HEK293T (cell line): ENCODE results near the gene SCN8A.

Source experiments
- CTCF ChIA-PET: fragments of 350-600 bp; formaldehyde crosslinking; extraction: SDS; loops from one replicate; lab custom pipeline; 2021; ENCODE audit warnings: antibody characterized with exemption, inconsistent platforms; lab: Yijun Ruan, JAX
- POLR2A ChIA-PET: fragments of 350-600 bp; formaldehyde crosslinking; extraction: SDS; loops from one replicate; lab custom pipeline; 2020; ENCODE audit warnings: antibody characterized with exemption, inconsistent platforms; lab: Yijun Ruan, JAX
- DNase-seq: peaks from one replicate; pipeline ENCODE4 v3.0.0; 2012; ENCODE audit warnings: mixed read lengths; ENCODE audit errors: extremely low spot score
- ARNT ChIP-seq: fragments of 450-650 bp; IDR thresholded peaks from 2 replicates; pipeline ENCODE4 v1.6.1; 2017; ENCODE audit warnings: mild to moderate bottlenecking
- BHLHE40 ChIP-seq: fragments of 450-650 bp; IDR thresholded peaks from 2 replicates; pipeline ENCODE4 v1.6.1; 2016; ENCODE audit warnings: mild to moderate bottlenecking, moderate library complexity, borderline replicate concordance
- CTBP1 ChIP-seq: fragments of 450-650 bp; IDR thresholded peaks from 2 replicates; pipeline ENCODE4 v1.6.1; 2016; ENCODE audit warnings: borderline replicate concordance
- ELF4 ChIP-seq: fragments of 450-650 bp; IDR thresholded peaks from 2 replicates; pipeline ENCODE4 v1.6.1; 2017; ENCODE audit warnings: antibody characterized with exemption
- FOXA1 ChIP-seq: fragments of 450-650 bp; IDR thresholded peaks from 2 replicates; pipeline ENCODE4 v1.6.1; 2016; ENCODE audit warnings: mild to moderate bottlenecking
- FOXK2 ChIP-seq: fragments of 450-650 bp; IDR thresholded peaks from 2 replicates; pipeline ENCODE4 v1.6.1; 2016; ENCODE audit warnings: mild to moderate bottlenecking
- FOXM1 ChIP-seq: fragments of 450-650 bp; IDR thresholded peaks from 2 replicates; pipeline ENCODE4 v1.6.1; 2017; ENCODE audit warnings: mild to moderate bottlenecking, borderline replicate concordance
- HDGF ChIP-seq: fragments of 450-650 bp; IDR thresholded peaks from 2 replicates; pipeline ENCODE4 v1.6.1; 2017; ENCODE audit warnings: antibody characterized with exemption, borderline replicate concordance
- L3MBTL2 ChIP-seq: fragments of 450-650 bp; conservative IDR thresholded peaks from 2 replicates; pipeline ENCODE4 v1.6.1; 2016; ENCODE audit warnings: mild to moderate bottlenecking
- LEF1 ChIP-seq: fragments of 450-650 bp; IDR thresholded peaks from 2 replicates; pipeline ENCODE4 v1.6.1; 2017; ENCODE audit warnings: mild to moderate bottlenecking, borderline replicate concordance
- NFRKB ChIP-seq: fragments of 450-650 bp; IDR thresholded peaks from 2 replicates; pipeline ENCODE4 v1.6.1; 2016; ENCODE audit warnings: mild to moderate bottlenecking, moderate library complexity
- SP1 ChIP-seq: fragments of 450-650 bp; IDR thresholded peaks from 2 replicates; pipeline ENCODE4 v1.6.1; 2017
- SUZ12 ChIP-seq: fragments of 450-650 bp; IDR thresholded peaks from 2 replicates; pipeline ENCODE4 v1.6.1; 2016; ENCODE audit warnings: mild to moderate bottlenecking
- TARDBP ChIP-seq: fragments of 450-650 bp; IDR thresholded peaks from 2 replicates; pipeline ENCODE4 v1.6.1; 2016
- ZNF384 ChIP-seq: fragments of 450-650 bp; IDR thresholded peaks from 2 replicates; pipeline ENCODE4 v1.6.1; 2016
- TF ChIP-seq, protein P1 (sequence below): fragments of 450-650 bp; IDR thresholded peaks from 2 replicates; pipeline ENCODE4 v1.6.1; 2016

SCN8A gene

GRCh38 chr12:51839310-51839947 lies 248.4 kb downstream of the SCN8A start:
- ChIA-PET CTCF (interaction anchor here (0.6 to 1.0 kb wide), 2 partner anchors 15 to 40 kb away, joined by 3 to 6 read pairs; no protein-coding TSS in a partner anchor), POLR2A (no interaction called here)
- DNase-seq: no peak
- TF ChIP-seq FOXM1: no peak
- TF ChIP-seq SP1: no peak
- no peak for TF ChIP-seq BHLHE40
- no peak for TF ChIP-seq ZNF384
- no peak for TF ChIP-seq NFRKB

DNA sequence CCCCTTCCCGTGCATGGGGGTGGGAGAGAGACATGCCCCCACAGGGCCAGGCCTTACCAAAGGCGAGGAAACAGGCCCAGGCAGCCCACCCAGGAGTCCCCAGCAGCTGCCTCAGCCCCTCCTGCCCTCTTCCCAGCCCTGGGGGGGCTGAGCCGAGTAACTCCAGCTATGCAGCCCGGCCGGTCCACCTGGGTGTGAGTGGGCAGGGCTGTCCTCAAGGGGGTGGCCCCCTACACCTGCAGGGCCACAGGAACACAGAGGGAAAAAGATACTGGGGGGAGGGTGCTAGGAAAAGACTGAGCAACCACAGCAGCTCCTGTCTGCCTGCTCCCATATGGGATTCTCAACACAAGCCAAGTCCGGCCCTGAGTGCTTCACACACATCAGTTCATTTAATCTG lies 249.9 kb downstream of the SCN8A start:
- ChIA-PET CTCF (no interaction called here), POLR2A (no interaction called here)
- no peak for DNase-seq
- TF ChIP-seq NFRKB (no peak), ELF4 (no peak), CTBP1 (no peak), LEF1 (no peak), ARNT (no peak), HDGF (no peak), L3MBTL2 (no peak), FOXK2 (no peak), BHLHE40 (no peak), FOXM1 (no peak), FOXA1 (no peak), ZNF384 (no peak), SUZ12 (no peak)
- TF ChIP-seq, protein P1, sequence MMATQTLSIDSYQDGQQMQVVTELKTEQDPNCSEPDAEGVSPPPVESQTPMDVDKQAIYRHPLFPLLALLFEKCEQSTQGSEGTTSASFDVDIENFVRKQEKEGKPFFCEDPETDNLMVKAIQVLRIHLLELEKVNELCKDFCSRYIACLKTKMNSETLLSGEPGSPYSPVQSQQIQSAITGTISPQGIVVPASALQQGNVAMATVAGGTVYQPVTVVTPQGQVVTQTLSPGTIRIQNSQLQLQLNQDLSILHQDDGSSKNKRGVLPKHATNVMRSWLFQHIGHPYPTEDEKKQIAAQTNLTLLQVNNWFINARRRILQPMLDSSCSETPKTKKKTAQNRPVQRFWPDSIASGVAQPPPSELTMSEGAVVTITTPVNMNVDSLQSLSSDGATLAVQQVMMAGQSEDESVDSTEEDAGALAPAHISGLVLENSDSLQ: no peak

DNA sequence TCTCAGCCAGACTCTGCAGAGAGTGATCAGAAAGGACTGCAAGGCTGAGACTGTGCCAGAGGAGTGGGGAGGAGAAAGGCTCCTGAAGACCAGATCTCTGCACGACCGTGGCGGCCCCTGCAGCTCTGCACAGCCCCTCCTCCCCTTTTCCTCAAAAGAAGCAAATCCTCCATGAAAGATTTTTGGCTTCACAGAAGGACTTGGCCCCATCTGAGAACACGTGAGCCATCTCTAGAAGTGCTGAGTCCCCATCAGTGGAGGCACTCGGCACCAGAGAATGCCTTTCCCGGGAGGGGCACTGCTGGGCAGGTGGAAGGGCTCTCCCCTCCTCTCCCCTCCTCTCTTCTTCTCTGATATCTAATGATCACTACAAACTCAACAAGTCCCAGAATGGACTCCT lies 250.7 kb downstream of the SCN8A start:
- no peak for DNase-seq
- TF ChIP-seq FOXA1: no peak
- no peak for TF ChIP-seq L3MBTL2
- no peak for TF ChIP-seq SP1
- TF ChIP-seq, protein P1: no peak
- TF ChIP-seq LEF1: no peak
- TF ChIP-seq ZNF384: no peak
- no peak for TF ChIP-seq BHLHE40
- ChIA-PET POLR2A (no interaction called here), CTCF (no interaction called here)

GRCh38 chr12:51844854-51845253 lies 253.8 kb downstream of the SCN8A start:
- TF ChIP-seq LEF1 (no peak), BHLHE40 (no peak), TARDBP (no peak), NFRKB (no peak), L3MBTL2 (no peak), ARNT (no peak), HDGF (no peak), SUZ12 (no peak), FOXK2 (no peak), CTBP1 (no peak), FOXA1 (no peak), SP1 (no peak), ZNF384 (no peak), ELF4 (no peak)
- TF ChIP-seq, protein P1: no peak
- POLR2A ChIA-PET: no interaction called here
- no peak for DNase-seq
- CTCF ChIA-PET: no interaction called here

DNA sequence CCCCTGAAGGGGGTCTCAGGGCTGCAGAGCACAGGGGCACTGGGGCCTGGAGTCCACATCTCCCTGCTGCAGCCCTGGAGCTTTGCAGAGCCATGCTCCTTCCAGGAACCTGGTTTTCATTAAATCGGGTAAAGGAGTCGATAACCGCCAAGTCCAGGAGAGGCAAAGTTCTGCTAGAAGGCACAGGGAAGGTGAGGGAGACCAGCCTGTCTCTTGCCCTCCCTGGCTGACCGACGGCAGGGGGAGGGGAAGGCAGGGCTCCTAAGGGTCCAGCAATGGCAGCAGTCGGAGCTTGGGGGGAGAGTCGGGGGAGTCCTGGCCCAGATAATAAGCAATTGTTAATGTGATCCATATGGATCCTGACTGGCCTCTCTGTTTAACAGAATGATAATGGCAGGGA lies 254.4 kb downstream of the SCN8A start:
- POLR2A ChIA-PET: no interaction called here
- DNase-seq: no peak
- CTCF ChIA-PET: no interaction called here
- no peak for TF ChIP-seq LEF1
- TF ChIP-seq NFRKB: no peak
- no peak for TF ChIP-seq SUZ12
- TF ChIP-seq HDGF: no peak
- no peak for TF ChIP-seq ARNT
- no peak for TF ChIP-seq L3MBTL2
- no peak for TF ChIP-seq TARDBP
- no peak for TF ChIP-seq FOXM1
- no peak for TF ChIP-seq BHLHE40
- no peak for TF ChIP-seq ZNF384
- TF ChIP-seq, protein P1: no peak
- TF ChIP-seq FOXA1: no peak
- no peak for TF ChIP-seq CTBP1
- no peak for TF ChIP-seq FOXK2
- no peak for TF ChIP-seq ELF4
- no peak for TF ChIP-seq SP1

DNA sequence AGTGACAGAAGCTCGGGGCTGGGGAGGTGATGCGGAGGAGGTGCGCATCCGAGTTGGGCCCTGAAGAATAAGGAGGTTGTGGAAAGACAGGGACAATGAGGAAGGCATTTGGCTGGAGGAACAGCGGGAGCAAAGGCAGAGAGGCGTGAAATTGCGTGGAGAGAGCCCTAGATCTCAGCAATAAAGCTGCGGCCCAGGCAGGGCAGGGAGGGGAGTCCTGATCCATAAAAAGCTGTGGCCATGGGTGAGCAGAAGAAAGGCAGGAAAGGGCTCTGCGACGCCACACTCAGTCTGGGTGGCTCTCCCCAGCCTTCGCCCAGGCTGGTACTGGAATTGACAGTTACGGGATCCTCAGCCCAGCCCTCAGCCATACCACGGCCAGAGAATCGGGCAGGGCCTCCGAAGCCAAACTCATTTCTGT lies 255.2 kb downstream of the SCN8A start:
- TF ChIP-seq FOXM1 (no peak), FOXA1 (no peak), SP1 (no peak), ARNT (no peak), TARDBP (no peak), LEF1 (no peak), ELF4 (no peak), FOXK2 (no peak), BHLHE40 (no peak)
- ChIA-PET POLR2A (no interaction called here), CTCF (no interaction called here)
- DNase-seq: no peak
